DMS114 treated with DMSO at 0.1 percent for 48 hours (cell line): ENCODE results near the gene TSPAN32.
A peak's percentile ranks its signal among the peaks of the same experiment; 100 is the strongest.

Experiments
- DNase-seq: peaks from one replicate; lab custom pipeline; 2025; ENCODE audit not compliant: unreplicated experiment; lab: John Stamatoyannopoulos, UW

Gene TSPAN32

GRCh38 chr11:2266586-2267305 is 35.1 kb upstream of the TSPAN32 start:
- no peak for DNase-seq

- no peak for DNase-seq
Observed at GRCh38 chr11:2267306-2267850, 34.4 kb upstream of the TSPAN32 start.

GRCh38 chr11:2267851-2268728 is 33.7 kb upstream of the TSPAN32 start:
- no peak for DNase-seq

- DNase-seq, result no peak
Observed at GRCh38 chr11:2268729-2269600, 32.8 kb upstream of the TSPAN32 start.

- DNase-seq, result peak; percentile 17
Observed at GRCh38 chr11:2269601-2270321, 32.1 kb upstream of the TSPAN32 start.

- no peak for DNase-seq
Observed at GRCh38 chr11:2270322-2271076, 31.3 kb upstream of the TSPAN32 start, which contains the start of gene ASCL2. TSS of gene ASCL2 (minus strand) at chr11:2270588. CDS start at chr11:2270332, 256 bp downstream.

GRCh38 chr11:2271077-2271326 is 30.8 kb upstream of the TSPAN32 start:
- no peak for DNase-seq

- no peak for DNase-seq
Observed at GRCh38 chr11:2271327-2272227, 30.2 kb upstream of the TSPAN32 start.

- no peak for DNase-seq
Observed at GRCh38 chr11:2272228-2272945, 29.4 kb upstream of the TSPAN32 start.

GRCh38 chr11:2272946-2273280 is 28.9 kb upstream of the TSPAN32 start:
- DNase-seq, result no peak

GRCh38 chr11:2273311-2273710 is 28.5 kb upstream of the TSPAN32 start:
- DNase-seq, result no peak

GRCh38 chr11:2273771-2274170 is 28.0 kb upstream of the TSPAN32 start:
- DNase-seq, result no peak

GRCh38 chr11:2275334-2276279 is 26.2 kb upstream of the TSPAN32 start:
- no peak for DNase-seq

- no peak for DNase-seq
Observed at GRCh38 chr11:2276280-2277007, 25.4 kb upstream of the TSPAN32 start.

- DNase-seq, result no peak
Observed at GRCh38 chr11:2277008-2277346, 24.8 kb upstream of the TSPAN32 start.

- DNase-seq, result no peak
Observed at GRCh38 chr11:2277933-2278523, 23.8 kb upstream of the TSPAN32 start.
